Lower lobe of right lung (tissue), 2 donors: ENCODE results near the gene ZNF527. TPM values are rescaled to one million over a fixed set of nuclear protein-coding genes. Genes with fewer than 3 reads are reported as not detected.
"Not testable (repeated sequence)": the region's sequence is repeated elsewhere in the genome, so short reads cannot be mapped to it uniquely, and the experiment has no call there.

ENCODE experiments used
- ATAC-seq, 2 donors: fragments of 200-7000 bp; cut with Tn5 transposase; one replicate each; pipeline ENCODE4 v1.9.1; 2020 to 2022; ENCODE audit warnings: mild to moderate bottlenecking in 2 of 2, moderate library complexity in 2 of 2
- DNase-seq: peaks from one replicate; pipeline ENCODE4 v3.0.0-alpha.2; 2020
- H3K27ac ChIP-seq: fragments of 200-600 bp; one replicate; pipeline ENCODE4 v1.8.0; 2022
- H3K27me3 ChIP-seq: fragments of 200-600 bp; one replicate; pipeline ENCODE4 v1.8.0; 2022; ENCODE audit warnings: low read depth
- H3K36me3 ChIP-seq: fragments of 200-600 bp; one replicate; pipeline ENCODE4 v1.8.0; 2022; ENCODE audit warnings: mild to moderate bottlenecking
- H3K4me1 ChIP-seq: fragments of 200-600 bp; one replicate; pipeline ENCODE4 v1.8.0; 2022
- H3K4me3 ChIP-seq: fragments of 200-600 bp; one replicate; pipeline ENCODE4 v1.8.0; 2022; ENCODE audit warnings: mild to moderate bottlenecking
- H3K9me3 ChIP-seq: fragments of 200-600 bp; one replicate; pipeline ENCODE4 v1.8.0; 2022
- CTCF ChIP-seq: fragments of 200-600 bp; IDR thresholded peaks from one replicate; pipeline ENCODE4 v1.8.0; 2022; ENCODE audit warnings: antibody characterized with exemption, mild to moderate bottlenecking
- intact Hi-C: fragments of 100-400 bp; cut with DNase I; formaldehyde crosslinking; loops from one replicate; pipeline ENCODE4 v1.11.0; 2022
- total RNA-seq: library from RNA; stranded (reverse); fragmentation: NEBNext Ultra II Directional; extraction: Animal tissue kit (Norgen Biotek cat#: 25700); gene quantifications from one replicate; pipeline ENCODE4 v1.2.1, GENCODE V29; 2021
- donor health status: DM: no; HTN: yes; CAD: no; lungs with severe emphysema.

ZNF527 gene
- total RNA-seq, 1 donor from 2014 or later, result 4.9 TPM

GRCh38 chr19:37362733-37363132 lies 8.2 kb upstream of the ZNF527 start:
- no peaks in the 10 kb centered on the region for H3K27me3 ChIP-seq
- no peak overlapping the region for H3K27ac ChIP-seq
- DNase-seq (no peak), ATAC-seq (peak in 1 of 2 donors; percentile 19)
- peaks cover 53% of the 10 kb centered on the region for H3K9me3 ChIP-seq
- H3K36me3 ChIP-seq, result peaks cover 59% of the 10 kb centered on the region
- TF ChIP-seq CTCF, result no peak
- no peaks in the 10 kb centered on the region for H3K4me1 ChIP-seq
- H3K4me3 ChIP-seq, result no peak overlapping the region
- intact Hi-C loops, result no loop called here

- DNase-seq, intact Hi-C loops, H3K27me3 ChIP-seq: not testable (repeated sequence)
- peak overlapping the region; percentile 83 for H3K27ac ChIP-seq
- peak; percentile 38 to 46 for ATAC-seq
- H3K4me3 ChIP-seq, result peak overlapping the region; percentile 60
- H3K9me3 ChIP-seq, result peaks cover 30% of the 10 kb centered on the region
- peaks cover 16% of the 10 kb centered on the region for H3K36me3 ChIP-seq
- H3K4me1 ChIP-seq, result peaks cover 17% of the 10 kb centered on the region
These were observed 466 bp upstream of the ZNF527 start for GRCh38 chr19:37370386-37370879.

GRCh38 chr19:37389234-37389633 lies 18.3 kb downstream of the ZNF527 start:
- H3K27ac ChIP-seq, result no peak overlapping the region
- peaks cover 100% of the 10 kb centered on the region for H3K9me3 ChIP-seq
- no peak for TF ChIP-seq CTCF
- no peaks in the 10 kb centered on the region for H3K27me3 ChIP-seq
- ATAC-seq (no peak), DNase-seq (no peak)
- peaks cover 31% of the 10 kb centered on the region for H3K36me3 ChIP-seq
- no peak overlapping the region for H3K4me3 ChIP-seq
- no peaks in the 10 kb centered on the region for H3K4me1 ChIP-seq
- intact Hi-C loops, result no loop called here

- DNase-seq, H3K4me1 ChIP-seq, intact Hi-C loops, ATAC-seq, H3K4me3 ChIP-seq, H3K27me3 ChIP-seq, H3K27ac ChIP-seq: not testable (repeated sequence)
- Histone ChIP-seq H3K36me3 (peaks cover 20% of the 10 kb centered on the region), H3K9me3 (peaks cover 100% of the 10 kb centered on the region)
These were observed 20.5 kb downstream of the ZNF527 start for GRCh38 chr19:37391399-37391798.

- intact Hi-C loops, result no loop called here
- Histone ChIP-seq H3K4me3 (no peak overlapping the region), H3K27ac (no peak overlapping the region), H3K36me3 (no peaks in the 10 kb centered on the region), H3K9me3 (peaks cover 93% of the 10 kb centered on the region), H3K4me1 (no peaks in the 10 kb centered on the region), H3K27me3 (no peaks in the 10 kb centered on the region)
- no peak for DNase-seq
- TF ChIP-seq CTCF, result no peak
- no peak for ATAC-seq
These were observed 30.2 kb downstream of the ZNF527 start for GRCh38 chr19:37401078-37401477.

- no peaks in the 10 kb centered on the region for H3K27me3 ChIP-seq
- no peaks in the 10 kb centered on the region for H3K4me1 ChIP-seq
- no peak overlapping the region for H3K27ac ChIP-seq
- H3K4me3 ChIP-seq, result no peak overlapping the region
- ATAC-seq, result no peak
- DNase-seq, result no peak
- H3K9me3 ChIP-seq, result peaks cover 85% of the 10 kb centered on the region
- no peak for TF ChIP-seq CTCF
- H3K36me3 ChIP-seq, result no peaks in the 10 kb centered on the region
- intact Hi-C loops, result no loop called here
These were observed 32.5 kb downstream of the ZNF527 start for GRCh38 chr19:37403403-37403802.

GRCh38 chr19:37406140-37406846 lies 35.4 kb downstream of the ZNF527 start:
- peaks cover 89% of the 10 kb centered on the region for H3K9me3 ChIP-seq
- intact Hi-C loops, H3K4me1 ChIP-seq, H3K4me3 ChIP-seq, DNase-seq, H3K36me3 ChIP-seq, H3K27ac ChIP-seq, ATAC-seq, H3K27me3 ChIP-seq: not testable (repeated sequence)
